Activated T-cell treated with anti-CD3 and anti-CD28 coated beads for 1 hour (primary cell): ENCODE data around the gene ATP2B1.

Experiments
- DNase-seq: peaks from one replicate; pipeline ENCODE4 v3.0.0-alpha.2; 2020; ENCODE audit warnings: low read depth

The ATP2B1 gene

GRCh38 chr12:89589753-89590152 is 118.9 kb downstream of the ATP2B1 start:
- DNase-seq, result no peak

GRCh38 chr12:89578499-89578898 is 130.1 kb downstream of the ATP2B1 start:
- no peak for DNase-seq

DNA sequence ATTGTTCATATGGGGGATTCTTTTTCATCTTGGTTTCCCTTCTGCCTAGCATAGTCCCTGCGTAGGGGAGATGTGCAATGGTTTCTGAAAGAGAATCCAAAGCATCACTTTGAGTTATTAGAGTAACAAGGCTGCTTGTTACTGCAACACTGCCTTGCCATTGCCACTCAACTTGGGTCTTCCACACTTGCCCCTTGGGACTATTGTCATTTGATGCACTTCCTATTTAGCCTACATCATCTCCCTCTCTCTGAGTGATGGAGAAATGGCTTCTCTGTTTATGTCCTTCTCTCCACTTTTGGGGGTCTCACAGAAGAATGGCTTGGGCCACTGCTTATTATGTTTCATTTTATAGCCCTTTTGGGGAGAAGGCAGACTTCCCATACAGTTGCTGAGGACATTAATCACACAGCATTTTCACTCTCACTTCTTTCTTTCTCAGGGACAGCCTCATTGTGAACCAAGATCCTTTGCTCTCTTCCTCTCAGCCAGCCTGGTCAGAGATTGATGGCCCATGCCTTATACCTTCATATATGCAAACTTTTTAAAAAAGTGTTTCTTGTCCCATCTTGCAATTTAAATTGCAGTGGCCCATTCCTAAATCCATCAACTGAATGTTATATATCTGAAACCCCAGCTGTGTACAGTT is 131.9 kb downstream of the ATP2B1 start:
- no peak for DNase-seq

GRCh38 chr12:89575374-89575773 is 133.3 kb downstream of the ATP2B1 start:
- no peak for DNase-seq

- DNase-seq, result no peak
Measured at GRCh38 chr12:89574736-89575208, 133.9 kb downstream of the ATP2B1 start.

GRCh38 chr12:89573051-89573810 is 135.4 kb downstream of the ATP2B1 start:
- no peak for DNase-seq

DNA sequence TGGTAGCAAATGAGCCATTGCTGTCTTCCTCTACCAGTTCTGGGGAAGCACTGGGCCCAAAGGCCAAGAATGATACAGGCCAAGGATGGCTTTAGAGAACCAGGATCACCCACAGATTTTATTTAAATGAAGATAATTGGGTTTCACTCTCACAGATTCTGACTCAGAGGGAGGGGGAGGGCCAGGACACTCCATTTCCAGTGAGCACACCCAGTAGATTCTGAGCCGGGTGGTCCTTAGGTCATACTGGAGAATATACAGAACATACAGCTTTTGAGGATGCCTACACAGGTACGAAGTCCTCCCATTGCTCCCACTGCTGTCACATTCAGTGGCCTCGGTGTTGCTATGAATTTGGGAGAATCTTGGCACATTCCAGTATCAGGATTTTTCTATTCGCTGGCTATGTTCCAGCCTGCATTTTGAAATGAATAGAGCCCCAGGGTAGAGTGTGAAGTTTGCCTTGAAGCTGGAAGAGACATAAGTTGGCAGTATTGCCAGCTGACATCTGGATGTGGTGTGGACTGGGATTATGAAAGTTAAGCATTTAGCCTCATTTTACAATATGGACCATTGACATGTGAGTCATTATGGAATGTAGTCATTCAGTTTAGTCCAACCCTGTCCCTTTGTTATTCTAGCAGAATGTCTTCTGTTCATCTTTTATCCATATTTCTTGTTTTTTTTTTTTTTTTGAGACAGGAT is 137.0 kb downstream of the ATP2B1 start:
- no peak for DNase-seq

DNA sequence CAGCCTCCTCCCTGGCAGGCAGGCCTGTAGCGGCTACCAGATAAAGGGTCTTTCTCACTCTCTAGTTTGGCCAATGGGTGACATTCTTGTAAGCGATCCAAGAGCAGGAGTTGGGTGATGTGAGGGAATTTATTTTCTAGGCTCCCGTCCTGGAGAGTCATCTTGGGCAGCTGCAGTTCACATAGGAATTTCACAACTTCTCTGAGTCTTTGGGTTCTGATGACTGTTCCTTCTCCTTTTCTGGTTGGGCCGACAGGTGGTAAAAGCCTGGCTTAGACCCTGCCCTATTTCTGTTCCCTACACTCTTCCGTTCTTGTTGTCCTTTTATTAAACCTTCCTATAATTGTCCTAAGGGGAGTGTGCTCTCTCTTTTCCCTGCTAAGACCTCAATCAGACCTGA is 140.2 kb downstream of the ATP2B1 start:
- DNase-seq, result no peak

- no peak for DNase-seq
Measured at GRCh38 chr12:89567691-89568239, 140.9 kb downstream of the ATP2B1 start.

- no peak for DNase-seq
Measured at GRCh38 chr12:89566615-89567014, 142.0 kb downstream of the ATP2B1 start.

DNA sequence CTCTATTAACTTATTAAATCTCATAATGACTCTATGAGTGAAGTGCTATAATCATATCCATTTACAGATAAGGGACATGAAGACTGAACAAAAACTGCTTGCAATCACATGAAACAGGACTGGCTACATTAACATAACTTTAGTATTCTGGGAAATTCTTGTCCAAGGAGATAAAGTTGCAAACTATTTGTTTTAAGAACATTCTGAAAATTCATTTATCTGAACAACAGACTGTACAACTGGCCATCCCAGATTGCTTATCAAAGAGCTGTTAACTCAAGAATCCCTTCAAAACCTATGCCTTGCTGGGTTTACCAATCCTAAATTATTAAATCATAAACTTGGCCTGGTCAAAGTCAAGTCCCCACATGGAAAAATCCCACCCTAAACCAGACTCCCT is 143.6 kb downstream of the ATP2B1 start:
- no peak for DNase-seq

DNA sequence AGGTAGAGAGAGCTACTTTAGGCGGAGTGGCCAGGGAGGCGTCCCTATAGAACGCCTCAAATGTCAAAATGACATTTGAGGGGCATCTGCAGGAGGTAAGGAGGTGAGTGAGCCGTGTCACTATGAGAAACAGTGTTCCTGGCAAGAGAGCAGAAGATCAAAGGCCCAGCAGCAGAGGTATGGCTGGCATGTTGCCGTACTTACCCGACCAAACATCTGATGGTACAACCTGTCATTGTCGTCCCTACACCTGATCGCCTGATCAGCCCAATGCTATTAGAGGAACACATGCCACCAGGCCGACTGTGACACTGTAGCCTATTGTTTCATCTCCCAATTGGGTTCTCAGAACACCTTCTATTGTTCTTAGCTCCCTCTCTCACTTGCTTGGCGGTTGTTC is 148.9 kb downstream of the ATP2B1 start:
- DNase-seq, result no peak

DNA sequence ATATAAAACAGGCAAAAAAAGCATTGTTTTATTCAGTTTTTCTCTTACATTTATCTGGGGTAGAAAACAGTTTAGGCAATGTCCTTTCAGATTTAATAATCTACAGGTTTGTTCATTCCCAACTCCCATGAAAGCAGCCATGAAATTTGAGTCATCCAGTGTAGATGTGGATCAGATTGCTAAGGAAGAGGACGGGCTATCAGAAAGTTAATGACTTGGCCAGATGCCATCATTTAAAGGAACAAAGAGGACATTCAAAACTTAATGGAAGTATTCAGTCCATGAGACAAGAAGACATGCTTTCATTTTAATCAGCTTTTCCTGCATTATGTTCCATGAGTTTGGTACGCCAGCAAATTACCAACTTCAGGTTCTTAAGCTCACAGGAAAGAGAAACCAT is 151.7 kb downstream of the ATP2B1 start:
- no peak for DNase-seq

- no peak for DNase-seq
Measured at GRCh38 chr12:89552376-89552775, 156.3 kb downstream of the ATP2B1 start.

DNA sequence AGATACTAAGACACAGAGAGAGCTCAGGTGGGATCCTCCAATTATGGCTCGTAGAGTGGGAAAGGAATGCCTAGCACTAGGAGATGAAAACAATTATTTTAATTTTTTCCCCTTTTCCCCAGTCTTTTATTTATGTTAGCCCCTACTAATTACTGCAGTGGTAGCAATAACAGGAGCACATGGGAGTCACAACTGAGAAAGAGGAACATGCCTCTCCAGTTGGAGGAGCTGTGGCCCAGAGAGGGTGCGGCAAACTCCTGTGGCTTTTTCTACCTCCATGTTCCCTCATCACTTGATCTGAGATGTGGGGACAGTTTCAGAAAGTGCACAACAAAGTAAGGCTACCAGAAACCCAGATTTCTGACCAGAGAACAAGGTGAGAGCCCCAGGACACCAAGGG is 156.9 kb downstream of the ATP2B1 start:
- DNase-seq, result no peak

DNA sequence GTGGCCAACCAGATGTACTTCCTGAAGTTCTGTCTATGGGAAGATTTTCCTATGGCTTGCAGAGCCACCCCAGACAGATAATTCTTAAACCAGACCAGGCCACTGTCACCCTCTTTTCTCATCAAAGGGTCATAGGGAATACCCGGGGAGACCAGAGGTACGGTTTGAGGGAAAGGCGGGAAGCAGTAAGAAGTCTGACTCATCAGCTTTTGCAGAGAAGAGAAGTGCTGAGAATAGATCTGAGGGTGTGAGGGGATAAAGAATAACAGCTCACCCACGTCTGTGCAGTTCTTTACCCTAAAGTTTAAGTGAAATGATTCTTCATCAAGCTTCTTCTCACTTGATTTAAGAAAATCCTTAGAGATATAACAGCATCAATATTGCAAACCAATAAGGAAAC is 161.5 kb downstream of the ATP2B1 start:
- DNase-seq, result no peak

- no peak for DNase-seq
Measured at GRCh38 chr12:89546151-89546550, 162.5 kb downstream of the ATP2B1 start.

- DNase-seq, result no peak
Measured at GRCh38 chr12:89544681-89545184, 163.9 kb downstream of the ATP2B1 start.

DNA sequence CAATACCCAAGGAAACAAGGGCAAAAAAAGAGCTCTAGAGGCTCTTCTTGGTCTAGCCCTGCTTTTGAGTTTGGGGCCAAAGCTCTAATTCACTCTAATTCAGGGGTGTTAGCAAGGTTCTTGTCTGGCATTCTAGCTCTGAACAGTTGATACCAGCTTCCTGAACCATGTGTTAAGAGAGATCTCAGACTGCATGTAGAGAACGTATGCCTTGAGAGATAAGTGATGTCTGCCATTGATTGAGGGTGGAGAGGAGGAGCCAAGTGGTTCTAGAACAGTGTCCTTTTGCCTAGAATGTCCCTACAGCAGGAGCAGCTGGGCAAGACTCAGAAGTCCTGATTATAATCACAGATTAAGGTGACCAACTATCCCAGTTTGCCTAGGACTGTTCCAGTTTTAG is 164.6 kb downstream of the ATP2B1 start:
- DNase-seq, result no peak

DNA sequence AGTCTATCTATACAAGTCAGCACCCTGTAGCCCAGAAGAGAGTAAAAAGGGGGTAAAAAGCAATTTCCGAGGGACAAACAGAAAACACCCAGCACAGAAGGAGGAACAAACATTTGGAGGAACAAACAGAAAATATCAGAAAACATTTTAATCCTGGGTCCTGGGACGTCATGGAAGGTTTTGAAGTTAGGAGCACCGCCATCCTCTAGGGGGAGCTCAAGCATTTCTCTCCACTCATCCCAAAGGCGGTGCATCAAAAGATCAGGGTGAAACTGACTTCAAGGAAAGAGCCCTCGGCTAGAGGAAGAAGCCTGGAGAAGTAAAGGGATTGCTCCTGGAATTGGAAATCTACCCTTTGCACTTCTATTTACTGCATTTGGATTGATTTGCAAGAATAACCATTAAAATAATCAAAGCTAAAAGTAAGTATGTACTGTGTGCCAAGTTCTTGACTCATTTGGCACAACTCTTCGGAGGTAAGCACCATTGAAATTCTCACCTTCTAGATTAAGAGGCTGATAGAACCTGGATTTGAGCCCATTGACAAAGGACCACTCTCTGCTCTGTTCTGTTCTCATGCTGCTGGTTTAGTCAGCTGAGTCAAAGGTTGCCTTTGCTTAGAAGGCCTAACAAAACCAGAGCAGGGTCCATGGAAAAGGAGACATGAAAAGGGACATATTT is 165.6 kb downstream of the ATP2B1 start:
- peak; percentile 41 for DNase-seq

DNA sequence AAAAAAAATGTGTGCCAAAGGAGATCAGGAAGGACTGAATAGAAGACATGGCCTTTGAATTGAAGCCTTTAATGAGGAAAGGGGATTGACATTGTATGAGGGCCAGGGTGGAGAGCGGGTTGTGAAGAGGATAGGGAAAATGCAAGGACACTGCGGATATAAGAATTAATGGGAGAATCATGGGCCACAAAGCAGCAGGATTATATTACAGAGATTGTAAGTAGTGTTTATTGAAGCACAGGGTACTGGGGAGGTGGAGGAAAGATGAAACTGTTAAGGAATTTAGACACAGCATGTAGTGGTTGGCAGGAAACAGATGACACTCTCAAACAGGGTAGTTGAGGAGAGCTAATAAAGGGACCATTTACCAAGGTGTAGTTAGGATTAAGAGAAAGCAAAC is 166.4 kb downstream of the ATP2B1 start:
- no peak for DNase-seq

GRCh38 chr12:89540586-89540985 is 168.1 kb downstream of the ATP2B1 start:
- no peak for DNase-seq
